Measurements from ENCODE around the gene ME3. TPM values are rescaled to one million over a fixed set of nuclear protein-coding genes. Genes with fewer than 3 reads are reported as not detected.

ME3 gene
- total RNA-seq, 1 donor from 2014 or later: 37.6 TPM

- DNase-seq (ENCODE audit: low spot score): no peak
Measured at GRCh38 chr11:86461892-86462291, 210.5 kb downstream of the ME3 start.

- DNase-seq (ENCODE audit: low spot score): no peak
Measured at GRCh38 chr11:86460461-86461385, 211.7 kb downstream of the ME3 start.

DNA sequence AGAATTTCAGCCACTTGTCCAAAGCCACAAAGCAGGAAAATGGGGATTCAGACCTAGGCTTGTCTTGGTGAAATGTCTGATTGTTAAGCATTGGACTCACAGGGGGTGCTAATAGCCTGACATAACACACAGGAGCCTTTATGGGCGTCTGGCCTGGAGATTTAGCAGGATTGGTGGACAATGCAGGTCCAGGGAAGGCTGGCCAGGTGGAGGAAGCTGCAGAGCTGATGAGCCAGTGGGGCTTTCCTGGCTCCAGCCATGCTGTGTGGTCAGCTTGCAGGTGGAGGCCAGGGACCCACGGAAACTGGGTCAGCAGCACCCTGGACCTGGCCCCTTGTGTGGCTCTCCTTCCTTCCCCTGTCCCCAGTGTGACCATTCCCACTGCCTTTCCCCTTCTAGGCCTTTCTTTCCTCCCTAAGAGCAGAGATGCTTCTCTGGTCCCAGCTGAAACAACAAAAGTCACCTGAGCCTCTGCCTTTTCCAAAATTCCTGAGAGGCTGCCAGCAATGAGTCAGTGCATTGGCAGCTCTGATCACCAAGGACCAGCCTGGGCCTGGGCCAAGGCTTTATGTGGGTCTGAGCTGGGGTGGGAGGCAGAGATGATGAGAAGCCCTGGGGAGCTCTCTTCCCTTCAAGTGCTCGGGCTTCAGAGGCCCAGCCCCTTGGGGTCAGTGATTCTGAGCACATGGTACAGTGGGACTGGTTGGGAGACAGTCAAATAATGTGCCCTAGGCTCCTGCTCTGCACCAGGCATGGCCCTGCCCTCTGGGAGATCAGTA is 212.5 kb downstream of the ME3 start:
- DNase-seq (ENCODE audit: low spot score): peak; percentile 68

DNA sequence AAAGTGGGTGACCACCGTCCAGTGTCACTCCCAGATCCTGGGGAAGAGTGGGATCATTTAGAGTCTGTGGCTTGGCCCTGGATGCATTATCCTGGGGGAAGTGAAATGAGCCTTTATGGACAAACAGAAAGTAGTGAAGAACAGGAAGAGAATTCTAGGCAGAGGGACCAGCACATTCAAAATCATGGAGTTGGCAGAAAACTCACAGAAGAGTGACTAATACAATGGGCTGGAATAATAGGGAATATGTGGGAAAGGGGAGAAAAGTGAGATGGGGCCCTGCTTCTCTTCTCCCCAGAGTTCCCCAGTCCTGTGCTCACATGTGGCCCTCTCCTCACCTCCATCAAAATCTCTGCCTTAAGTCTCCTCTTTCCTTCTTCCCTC is 213.4 kb downstream of the ME3 start:
- no peak for DNase-seq (ENCODE audit: low spot score)

DNA sequence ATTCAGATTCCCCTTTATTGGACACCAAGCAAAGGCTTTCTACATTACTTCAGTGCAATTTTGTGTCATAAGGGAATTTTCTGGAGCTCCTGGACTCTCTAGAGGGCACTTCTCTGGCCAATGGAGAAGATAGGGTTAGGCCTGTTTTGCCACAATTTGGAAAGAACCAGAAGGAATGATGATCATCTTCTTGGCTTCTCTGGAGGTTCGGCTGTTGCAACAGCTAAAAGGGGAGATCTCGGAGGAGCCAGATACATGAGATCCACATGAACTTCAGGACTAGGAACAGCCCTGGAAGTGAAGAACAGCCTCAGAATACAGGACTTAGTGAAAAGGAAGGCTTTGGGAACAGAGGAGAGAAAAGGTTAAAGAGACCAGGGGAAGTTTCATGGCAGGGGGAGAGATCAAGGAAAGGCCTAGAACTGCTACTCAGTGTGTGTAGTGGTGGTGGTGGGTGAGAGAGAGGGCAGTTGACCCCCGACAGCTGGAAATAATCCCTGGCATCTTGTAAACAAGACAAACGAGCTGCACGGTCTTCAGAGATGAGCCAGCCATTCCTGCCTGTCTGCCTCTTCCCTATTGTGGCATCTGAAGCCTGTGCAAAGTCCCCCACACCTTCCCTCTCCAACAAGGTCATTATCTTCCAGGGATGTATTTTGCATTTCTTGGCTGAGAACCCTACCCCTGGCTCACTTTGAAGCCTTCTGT is 214.0 kb downstream of the ME3 start:
- DNase-seq (ENCODE audit: low spot score): no peak

- peak; percentile 91 for DNase-seq (ENCODE audit: low spot score)
Measured at GRCh38 chr11:86456075-86456939, 216.1 kb downstream of the ME3 start.

- DNase-seq (ENCODE audit: low spot score): no peak
Measured at GRCh38 chr11:86453290-86454030, 219.0 kb downstream of the ME3 start.

DNA sequence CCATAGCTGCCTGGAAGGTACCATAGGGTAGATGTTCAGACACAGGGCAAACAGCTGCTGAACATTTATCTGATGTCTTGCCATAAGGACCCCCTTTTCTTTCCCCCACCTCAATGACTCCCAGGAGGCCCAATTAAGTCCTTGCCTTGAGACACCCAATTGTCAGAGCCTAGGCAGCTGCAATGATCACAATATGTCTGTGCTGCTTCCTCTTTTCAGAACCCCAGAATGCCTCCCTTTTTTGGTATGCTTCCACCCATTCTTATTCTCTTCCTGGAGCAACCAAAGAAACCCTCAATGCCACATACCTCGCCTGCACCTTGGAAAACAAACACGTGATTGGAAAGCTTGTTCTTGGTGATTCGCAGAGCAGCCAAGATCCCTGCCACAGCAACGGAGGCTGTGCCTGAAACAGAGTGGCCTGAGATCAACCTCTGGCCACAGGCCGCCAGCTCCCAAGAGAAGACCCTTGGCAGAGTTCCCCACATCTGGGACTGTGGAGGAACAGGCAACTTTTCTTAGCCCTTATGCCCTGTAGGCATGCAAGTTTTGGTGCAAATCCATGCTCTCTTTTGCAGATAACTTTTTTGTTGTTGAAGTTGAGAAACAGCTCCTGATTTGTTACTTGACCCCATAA is 222.3 kb downstream of the ME3 start:
- no peak for DNase-seq (ENCODE audit: low spot score)

- DNase-seq (ENCODE audit: low spot score): no peak
Measured at GRCh38 chr11:86447763-86448480, 224.5 kb downstream of the ME3 start.

GRCh38 chr11:86446924-86447285 is 225.5 kb downstream of the ME3 start:
- DNase-seq (ENCODE audit: low spot score): no peak

DNA sequence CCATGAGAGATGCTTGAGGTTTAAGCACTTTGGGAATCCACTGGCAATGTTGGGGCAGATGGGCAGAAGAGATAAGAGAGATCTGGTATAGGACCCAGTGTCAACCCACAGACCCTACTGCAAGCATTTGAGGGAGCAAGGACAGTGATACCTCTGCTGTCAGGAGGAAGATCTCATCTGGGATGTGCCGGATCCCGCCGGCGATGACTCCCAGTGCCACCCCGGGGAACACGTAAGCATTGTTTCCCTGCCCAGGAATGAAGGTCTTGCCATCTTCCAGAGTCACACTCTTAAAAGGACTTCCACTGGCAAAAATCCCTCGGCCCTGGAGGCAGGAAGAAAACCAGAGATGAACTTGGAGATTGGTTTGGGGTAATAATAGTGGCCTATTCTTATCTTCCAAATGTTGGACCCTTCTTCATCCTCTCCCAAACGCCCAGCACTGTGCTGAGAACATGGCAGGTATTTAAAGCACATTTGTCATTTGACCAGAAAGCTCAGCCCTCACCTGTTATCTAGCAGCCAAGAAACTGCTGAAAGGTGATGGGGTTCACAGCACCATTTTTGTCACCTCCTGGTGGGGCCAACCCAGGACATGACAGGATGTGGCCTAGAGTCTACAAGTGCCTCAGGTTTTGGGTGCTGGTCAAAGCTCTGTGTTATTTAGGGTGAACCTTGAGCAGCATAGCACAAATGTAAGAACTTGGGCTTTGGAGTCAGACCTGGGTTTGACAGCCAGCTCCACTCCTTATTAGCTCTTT is 226.1 kb downstream of the ME3 start:
- no peak for DNase-seq (ENCODE audit: low spot score)

DNA sequence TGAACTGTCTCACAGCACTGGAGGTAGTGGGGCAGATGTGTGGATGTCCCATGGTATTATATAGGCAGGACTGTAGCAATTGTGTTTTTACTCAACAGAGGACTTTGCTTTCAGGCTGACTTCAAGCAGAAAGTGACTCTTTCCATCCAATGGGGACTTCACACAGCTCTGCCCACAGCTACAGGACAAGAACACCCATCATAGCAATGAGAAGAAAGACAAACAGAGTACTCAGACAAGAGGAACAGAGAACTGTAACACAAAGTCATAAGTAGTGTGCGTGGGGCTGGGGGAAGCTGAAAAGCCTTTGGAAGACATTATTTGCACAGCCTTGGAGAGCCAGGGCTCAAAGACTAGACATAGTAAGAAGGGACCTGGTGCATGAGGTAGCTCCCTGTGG is 227.4 kb downstream of the ME3 start:
- no peak for DNase-seq (ENCODE audit: low spot score)

DNA sequence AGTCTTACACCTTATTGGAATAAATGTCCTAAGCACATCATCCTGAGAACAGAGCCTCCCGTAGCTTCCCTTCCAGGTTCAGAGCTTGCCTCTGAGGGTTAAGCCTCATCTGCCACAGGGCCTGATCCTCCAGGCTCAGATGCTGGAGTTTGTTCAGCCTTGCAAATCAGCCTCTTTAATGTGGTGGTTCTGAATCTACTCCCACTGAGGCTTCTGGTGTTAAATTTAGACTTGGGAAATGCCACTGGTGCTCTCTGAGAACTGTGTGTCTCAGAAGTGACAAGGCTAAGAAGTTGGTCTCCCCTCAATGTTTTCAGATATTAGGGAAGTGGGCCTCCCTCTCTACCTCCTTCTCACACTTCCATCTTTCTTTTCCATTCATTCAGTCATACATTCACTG is 229.0 kb downstream of the ME3 start:
- DNase-seq (ENCODE audit: low spot score): no peak

DNA sequence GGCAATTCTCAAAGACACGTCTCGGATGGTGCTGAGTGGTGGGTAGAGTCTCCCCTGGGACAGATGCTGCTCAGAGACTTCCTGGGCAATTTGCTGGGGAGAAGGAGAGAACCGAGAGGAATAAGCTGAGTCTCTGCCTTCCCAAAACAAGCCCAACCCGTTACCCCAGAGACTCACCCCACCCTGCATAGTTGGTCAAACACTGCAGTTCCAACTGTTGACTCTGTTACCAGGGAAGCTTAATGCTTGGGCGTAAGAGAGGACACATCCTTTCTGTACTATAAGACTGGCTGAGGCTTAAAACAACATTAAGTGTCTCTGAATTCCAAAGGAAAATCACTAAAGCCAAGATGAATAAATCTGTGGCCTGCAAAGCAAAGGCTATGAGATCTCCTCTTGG is 229.6 kb downstream of the ME3 start:
- no peak for DNase-seq (ENCODE audit: low spot score)

DNA sequence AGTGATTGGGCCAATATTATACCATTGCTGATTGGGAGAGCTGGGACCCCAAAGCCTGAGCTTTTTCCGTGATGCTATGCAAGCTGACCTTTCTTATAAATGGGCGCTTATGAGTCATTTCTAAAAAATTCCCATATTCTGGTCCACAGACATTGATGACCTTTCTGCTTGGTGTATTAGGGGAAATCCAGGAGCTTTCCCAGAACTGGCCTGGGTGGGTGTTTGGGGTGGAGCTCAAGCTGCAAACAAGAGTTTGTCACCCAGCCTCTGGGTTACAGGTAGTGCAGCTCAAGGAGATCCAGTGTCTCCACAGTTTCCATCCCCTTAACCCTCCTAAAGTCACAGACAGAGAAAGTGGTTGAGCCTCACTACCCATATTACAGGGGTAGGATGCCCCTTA is 230.0 kb downstream of the ME3 start:
- no peak for DNase-seq (ENCODE audit: low spot score)

- DNase-seq (ENCODE audit: low spot score): no peak
Measured at GRCh38 chr11:86440843-86441242, 231.6 kb downstream of the ME3 start.

GRCh38 chr11:86440305-86440716 is 232.1 kb downstream of the ME3 start:
- DNase-seq (ENCODE audit: low spot score): no peak

- no peak for DNase-seq (ENCODE audit: low spot score)
Measured at GRCh38 chr11:86438685-86439084, 233.7 kb downstream of the ME3 start.

DNA sequence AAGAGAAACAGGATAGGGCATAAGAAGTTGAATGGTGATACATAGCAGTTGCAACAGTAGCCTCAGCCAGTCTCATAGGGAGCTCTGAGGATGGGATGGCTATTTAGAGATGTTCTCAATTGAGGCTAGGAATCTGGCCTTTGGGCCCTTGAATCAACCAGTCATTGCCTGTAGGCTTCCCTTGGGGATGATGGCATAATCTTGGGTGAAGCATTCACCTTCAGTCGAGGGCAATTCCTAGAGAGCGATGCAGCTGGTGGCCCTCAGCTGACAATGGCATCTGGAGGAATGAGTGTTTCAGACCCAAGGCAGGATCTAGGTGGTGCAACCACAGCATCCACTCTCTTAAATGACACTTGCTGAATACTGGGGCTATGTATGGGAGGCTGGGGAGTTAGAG is 236.7 kb downstream of the ME3 start:
- DNase-seq (ENCODE audit: low spot score): no peak
